ENCODE results near the gene PTEN. TPM values are rescaled to one million over a fixed set of nuclear protein-coding genes. Genes with fewer than 3 reads are reported as not detected.

PTEN gene
- total and polyA plus RNA-seq, 2 experiments from 2014 or later = 32.8 to 128 TPM

DNA sequence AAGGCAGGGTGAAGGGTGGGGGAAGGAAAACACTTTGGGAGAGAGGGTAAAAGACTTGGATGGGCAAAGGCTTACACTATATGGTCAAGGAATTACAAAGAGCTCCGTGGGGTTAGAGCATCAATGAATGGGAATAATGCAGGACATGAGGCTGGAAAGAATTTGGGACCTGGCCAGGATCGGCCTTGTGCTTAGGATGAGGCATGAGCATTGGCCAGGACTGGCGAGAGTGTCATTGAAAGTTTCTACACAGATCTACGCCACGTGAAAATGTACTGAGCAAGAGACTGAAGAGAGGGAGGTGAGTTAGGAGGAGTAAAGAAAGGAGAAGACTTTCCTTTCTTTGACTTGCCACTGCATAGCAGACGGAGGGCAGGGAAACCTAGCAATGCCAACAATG is 142.8 kb downstream of the PTEN start:
- Histone ChIP-seq H3K27me3 (no peaks in the 10 kb centered on the region), H3K79me2 (no peaks in the 10 kb centered on the region), H3K27ac (no peak overlapping the region), H3K9me3 (ENCODE audit: low read depth) (no peaks in the 10 kb centered on the region), H2AFZ (no peak overlapping the region), H3K4me1 (ENCODE audit: insufficient read depth) (no peaks in the 10 kb centered on the region), H3K4me2 (no peak overlapping the region), H4K20me1 (ENCODE audit: insufficient read depth, poor library complexity, severe bottlenecking) (no peaks in the 10 kb centered on the region), H3K36me3 (replicated peaks; ENCODE audit: insufficient read depth, low read depth) (no peaks in the 10 kb centered on the region), H3K4me3 (no peak overlapping the region), H3K9me2 (replicated peaks; ENCODE audit: insufficient read depth) (no peaks in the 10 kb centered on the region)
- TF ChIP-seq EZH2phosphoT487 (IDR thresholded peaks at IDR 0.05; ENCODE audit: low read depth, severe bottlenecking, unreplicated experiment) = no peak
- TF ChIP-seq, protein P1, sequence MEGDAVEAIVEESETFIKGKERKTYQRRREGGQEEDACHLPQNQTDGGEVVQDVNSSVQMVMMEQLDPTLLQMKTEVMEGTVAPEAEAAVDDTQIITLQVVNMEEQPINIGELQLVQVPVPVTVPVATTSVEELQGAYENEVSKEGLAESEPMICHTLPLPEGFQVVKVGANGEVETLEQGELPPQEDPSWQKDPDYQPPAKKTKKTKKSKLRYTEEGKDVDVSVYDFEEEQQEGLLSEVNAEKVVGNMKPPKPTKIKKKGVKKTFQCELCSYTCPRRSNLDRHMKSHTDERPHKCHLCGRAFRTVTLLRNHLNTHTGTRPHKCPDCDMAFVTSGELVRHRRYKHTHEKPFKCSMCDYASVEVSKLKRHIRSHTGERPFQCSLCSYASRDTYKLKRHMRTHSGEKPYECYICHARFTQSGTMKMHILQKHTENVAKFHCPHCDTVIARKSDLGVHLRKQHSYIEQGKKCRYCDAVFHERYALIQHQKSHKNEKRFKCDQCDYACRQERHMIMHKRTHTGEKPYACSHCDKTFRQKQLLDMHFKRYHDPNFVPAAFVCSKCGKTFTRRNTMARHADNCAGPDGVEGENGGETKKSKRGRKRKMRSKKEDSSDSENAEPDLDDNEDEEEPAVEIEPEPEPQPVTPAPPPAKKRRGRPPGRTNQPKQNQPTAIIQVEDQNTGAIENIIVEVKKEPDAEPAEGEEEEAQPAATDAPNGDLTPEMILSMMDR (IDR thresholded peaks at IDR 0.05; ENCODE audit: poor library complexity) = no peak
- no peak for TF ChIP-seq EZH2 (IDR thresholded peaks at IDR 0.05; ENCODE audit: borderline replicate concordance)
- 93% methylated on average over 6 of the region's 6 CpGs for WGBS (ENCODE audit: low lambda C conversion rate, missing lambda C conversion rate)
- no peak for DNase-seq (ENCODE audit: low spot score)

DNA sequence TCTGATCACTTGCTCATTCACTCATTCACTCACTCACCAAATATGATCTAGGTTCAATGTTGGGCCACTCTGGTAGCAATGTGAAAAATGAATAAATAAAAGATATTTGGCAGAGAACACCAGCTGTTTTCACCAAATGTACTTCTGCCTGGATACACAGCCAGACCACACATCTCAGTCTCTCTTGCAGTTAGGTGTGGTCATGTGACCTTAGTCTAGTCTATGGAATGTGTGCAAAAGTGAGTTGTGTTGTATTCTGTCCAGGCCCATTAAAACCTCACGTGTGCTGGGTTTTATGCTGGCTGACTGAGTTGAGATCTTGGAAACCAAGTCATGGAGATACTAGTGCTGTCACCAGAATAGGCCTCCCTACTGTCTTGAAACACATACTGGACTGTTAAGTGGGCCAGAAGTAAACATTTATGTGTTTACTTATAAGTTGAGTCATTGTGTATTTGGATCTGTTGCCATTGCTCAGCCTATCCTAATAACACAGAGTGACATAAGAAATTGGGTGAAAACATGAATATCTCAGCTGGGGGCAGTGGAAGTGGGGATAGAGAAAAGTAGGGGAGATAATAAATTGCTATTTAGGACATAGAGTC is 145.5 kb downstream of the PTEN start:
- Histone ChIP-seq H4K20me1 (ENCODE audit: insufficient read depth, poor library complexity, severe bottlenecking) (no peaks in the 10 kb centered on the region), H3K9me2 (replicated peaks; ENCODE audit: insufficient read depth) (no peaks in the 10 kb centered on the region), H3K4me1 (ENCODE audit: insufficient read depth) (no peaks in the 10 kb centered on the region), H3K36me3 (replicated peaks; ENCODE audit: insufficient read depth, low read depth) (no peaks in the 10 kb centered on the region), H3K9me3 (ENCODE audit: low read depth) (no peaks in the 10 kb centered on the region), H2AFZ (no peak overlapping the region), H3K27me3 (no peaks in the 10 kb centered on the region), H3K27ac (no peak overlapping the region), H3K4me2 (no peak overlapping the region), H3K4me3 (no peak overlapping the region), H3K79me2 (no peaks in the 10 kb centered on the region)
- TF ChIP-seq EZH2phosphoT487 (IDR thresholded peaks at IDR 0.05; ENCODE audit: low read depth, severe bottlenecking, unreplicated experiment) (no peak), EZH2 (IDR thresholded peaks at IDR 0.05; ENCODE audit: borderline replicate concordance) (no peak)
- TF ChIP-seq, protein P1 (IDR thresholded peaks at IDR 0.05; ENCODE audit: poor library complexity) = no peak
- no peak for DNase-seq (ENCODE audit: low spot score)
- WGBS (ENCODE audit: low lambda C conversion rate, missing lambda C conversion rate) = 85% methylated on average over 1 of the region's 1 CpG

DNA sequence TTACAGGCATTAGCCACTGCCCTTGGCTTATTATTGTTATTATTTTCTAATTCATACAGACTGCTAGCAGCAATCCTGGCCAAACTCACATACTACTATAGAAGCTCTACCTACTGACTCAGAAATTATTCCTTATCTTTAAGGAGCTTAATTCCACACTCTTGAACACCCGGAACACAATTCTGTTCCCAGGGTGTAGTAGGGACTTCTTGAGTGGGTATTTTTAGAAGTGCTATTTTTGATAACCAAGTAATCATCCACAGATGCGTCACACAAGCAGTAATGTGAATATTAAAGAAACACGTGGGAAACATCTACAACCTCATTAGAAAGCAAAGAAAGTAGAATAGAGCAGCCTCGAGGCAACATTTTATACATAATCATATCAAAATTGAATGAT is 149.2 kb downstream of the PTEN start:
- Histone ChIP-seq H3K27ac (no peak overlapping the region), H3K27me3 (no peaks in the 10 kb centered on the region), H4K20me1 (ENCODE audit: insufficient read depth, poor library complexity, severe bottlenecking) (no peaks in the 10 kb centered on the region), H3K36me3 (replicated peaks; ENCODE audit: insufficient read depth, low read depth) (no peaks in the 10 kb centered on the region), H3K4me3 (no peak overlapping the region), H3K4me2 (no peak overlapping the region), H3K79me2 (no peaks in the 10 kb centered on the region), H3K4me1 (ENCODE audit: insufficient read depth) (no peaks in the 10 kb centered on the region), H3K9me3 (ENCODE audit: low read depth) (no peaks in the 10 kb centered on the region), H3K9me2 (replicated peaks; ENCODE audit: insufficient read depth) (no peaks in the 10 kb centered on the region), H2AFZ (no peak overlapping the region)
- no peak for DNase-seq (ENCODE audit: low spot score)
- 84% methylated on average over 4 of the region's 4 CpGs for WGBS (ENCODE audit: low lambda C conversion rate, missing lambda C conversion rate)
- TF ChIP-seq EZH2phosphoT487 (IDR thresholded peaks at IDR 0.05; ENCODE audit: low read depth, severe bottlenecking, unreplicated experiment) = no peak
- TF ChIP-seq, protein P1 (IDR thresholded peaks at IDR 0.05; ENCODE audit: poor library complexity) = no peak
- TF ChIP-seq EZH2 (IDR thresholded peaks at IDR 0.05; ENCODE audit: borderline replicate concordance) = no peak

All from hepatocyte (in vitro differentiated cells).